Dermis microvascular lymphatic vessel endothelial cell (primary cell): ENCODE measurements around the gene LIN52. TPM values are rescaled to one million over a fixed set of nuclear protein-coding genes. Genes with fewer than 3 reads are reported as not detected.
A peak's percentile ranks its signal among the peaks of the same experiment; 100 is the strongest.

Source experiments
- DNase-seq, 2 donors: peaks; one replicate each; pipeline versions ENCODE4 v3.0.0 to v3.0.0-alpha.2; 2010; ENCODE audit warnings: low read depth in 2 of 2
- total RNA-seq: library from RNA; depleted of rRNA; stranded (reverse); fragments of >200 nt; gene quantifications from 2 replicates; pipeline ENCODE4 v1.2.1, GENCODE V29; 2014

Gene LIN52, protein sequence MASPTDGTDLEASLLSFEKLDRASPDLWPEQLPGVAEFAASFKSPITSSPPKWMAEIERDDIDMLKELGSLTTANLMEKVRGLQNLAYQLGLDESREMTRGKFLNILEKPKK
- total RNA-seq = 7.7 and 10.6 TPM in 2 replicates

DNA sequence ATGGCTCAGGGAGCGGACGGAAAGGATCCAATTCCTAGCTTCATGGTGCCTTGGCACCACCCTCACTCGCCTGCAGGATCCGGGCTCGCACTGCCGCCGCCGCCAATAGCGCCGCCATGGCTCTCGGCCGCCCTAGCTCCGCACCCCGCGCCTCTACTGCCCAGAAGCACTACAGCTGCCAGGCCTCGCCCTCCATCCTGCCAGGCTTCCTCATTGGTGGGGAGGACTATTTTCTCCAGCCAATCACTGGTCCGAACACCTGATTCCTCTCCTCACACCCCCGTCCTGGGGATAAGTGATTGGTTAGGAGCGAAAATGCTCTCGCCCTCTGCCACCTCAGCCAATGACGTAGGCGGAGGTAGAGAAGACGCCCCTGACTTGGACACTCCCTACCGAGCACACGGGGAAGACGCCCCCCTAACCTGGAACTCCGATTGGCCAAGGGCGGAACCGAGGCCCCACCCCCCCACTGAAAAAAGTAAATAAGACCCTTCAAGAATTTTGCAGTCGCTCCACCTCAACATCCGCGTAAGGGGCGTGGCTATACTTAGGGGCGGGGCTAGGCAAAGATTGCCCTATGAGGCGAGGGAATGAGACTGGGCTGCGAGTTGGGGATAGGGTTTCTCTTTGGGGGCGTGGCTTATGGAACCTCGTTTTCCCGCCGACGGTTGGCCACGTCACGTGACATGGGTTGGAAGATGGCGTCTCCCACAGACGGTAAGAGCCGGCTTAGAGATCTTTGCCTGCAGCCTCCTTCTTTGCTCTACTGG is at the start of gene LIN52, which contains the start of gene ALDH6A1:
TSS of gene LIN52 (plus strand) at position 680 of the 770 bp plus-strand sequence. CDS start at position 699, 19 bp downstream.
TSS of gene ALDH6A1 (minus strand) at position 177 of the 770 bp plus-strand sequence. CDS start at position 118, 59 bp downstream.
- DNase-seq = peak; percentile 100

DNA sequence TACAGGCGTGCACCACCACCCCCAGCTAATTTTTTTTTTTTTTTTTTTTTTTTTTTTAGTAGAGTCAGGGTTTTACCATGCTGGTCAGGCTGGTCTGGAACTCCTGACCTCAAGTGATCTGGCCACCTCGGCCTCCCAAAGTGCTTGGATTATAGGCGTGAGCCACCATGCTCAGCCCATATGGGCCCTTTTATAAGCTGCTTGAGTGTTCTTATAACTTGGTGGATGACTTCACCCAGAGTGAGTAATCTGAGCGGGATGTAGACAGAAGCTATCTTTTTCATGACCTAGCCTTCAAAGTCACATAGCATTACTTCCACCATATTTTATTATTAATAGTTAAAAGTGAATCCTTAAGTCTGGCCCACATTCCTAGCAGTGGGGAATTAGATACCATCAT is 49.2 kb upstream of the LIN52 start:
- DNase-seq = no peak

DNA sequence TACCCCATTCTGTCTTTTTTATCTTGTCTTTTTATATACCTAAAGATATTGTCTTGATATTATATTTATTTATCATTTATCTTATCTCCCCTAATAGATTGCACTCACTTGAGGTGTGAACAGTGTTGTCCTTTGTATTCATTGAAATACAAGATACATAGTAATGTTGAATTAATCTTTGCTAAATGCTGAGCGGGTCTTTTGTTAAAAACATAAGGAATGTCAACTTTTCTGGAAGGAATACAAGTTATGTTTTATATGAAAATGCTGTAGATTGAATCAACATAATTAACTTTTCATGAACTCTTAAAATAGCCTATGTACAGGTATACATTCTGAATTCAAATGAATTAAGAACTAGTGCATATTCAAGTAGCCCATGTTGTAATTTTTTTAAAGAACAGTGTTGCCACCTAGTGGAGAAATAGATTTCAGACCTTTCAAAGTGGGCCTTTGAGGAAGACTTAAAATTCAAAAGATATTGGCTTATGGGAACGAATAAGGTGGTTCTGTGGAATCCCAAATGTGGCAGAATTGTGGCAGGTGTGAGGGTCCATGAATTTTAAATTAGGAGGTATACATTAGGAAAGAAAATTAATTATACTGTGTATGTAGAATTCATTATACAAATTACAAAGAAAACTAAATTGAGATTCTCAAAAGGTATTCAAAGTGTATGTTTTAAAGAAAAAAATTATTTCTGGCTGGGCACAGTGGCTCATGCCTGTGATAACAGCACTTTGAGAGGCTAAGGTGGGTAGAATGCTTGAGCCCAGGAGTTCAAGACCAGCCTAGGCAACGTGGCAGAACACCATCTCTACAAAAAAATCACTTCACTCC is 46.5 kb upstream of the LIN52 start:
- DNase-seq = peak; percentile 44 to 59

DNA sequence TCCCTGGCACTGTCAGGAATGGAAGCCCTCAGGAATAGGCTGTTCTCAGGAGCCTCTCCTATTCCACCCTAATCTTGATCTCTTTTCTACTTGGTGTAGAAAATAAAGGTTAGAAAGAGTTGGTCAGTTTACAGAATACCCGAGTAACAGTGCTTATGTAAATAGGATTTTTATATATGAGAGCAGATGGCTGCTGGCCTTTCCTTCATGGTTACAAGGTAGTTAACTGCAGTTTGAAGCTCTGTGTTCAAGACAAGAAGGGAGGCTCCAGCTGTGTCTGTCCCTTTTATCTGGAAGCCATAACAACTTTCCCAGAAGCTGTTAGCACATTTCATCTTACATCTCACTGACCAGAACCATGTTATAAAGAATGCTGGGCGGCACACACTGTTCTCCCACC is 42.5 kb upstream of the LIN52 start:
- no peak for DNase-seq

DNA sequence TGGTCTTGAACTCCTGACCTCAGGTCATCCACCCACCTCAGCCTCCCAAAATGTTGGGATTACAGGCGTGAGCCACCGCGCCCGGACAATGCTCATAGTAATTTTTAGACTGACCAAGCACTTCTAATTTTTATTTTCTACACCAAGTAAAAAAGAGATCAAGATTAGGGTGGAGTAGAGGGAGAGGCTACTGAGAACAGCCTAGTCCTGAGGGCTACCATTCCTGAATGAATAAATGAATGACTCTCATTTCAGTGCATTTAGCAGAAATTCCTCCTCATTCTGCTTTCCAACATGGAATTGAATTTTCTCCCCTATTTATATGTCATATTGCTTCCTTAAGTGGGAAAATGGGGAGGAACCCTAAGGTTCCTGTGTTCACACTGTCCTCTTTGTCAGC is 39.2 kb upstream of the LIN52 start:
- no peak for DNase-seq

DNA sequence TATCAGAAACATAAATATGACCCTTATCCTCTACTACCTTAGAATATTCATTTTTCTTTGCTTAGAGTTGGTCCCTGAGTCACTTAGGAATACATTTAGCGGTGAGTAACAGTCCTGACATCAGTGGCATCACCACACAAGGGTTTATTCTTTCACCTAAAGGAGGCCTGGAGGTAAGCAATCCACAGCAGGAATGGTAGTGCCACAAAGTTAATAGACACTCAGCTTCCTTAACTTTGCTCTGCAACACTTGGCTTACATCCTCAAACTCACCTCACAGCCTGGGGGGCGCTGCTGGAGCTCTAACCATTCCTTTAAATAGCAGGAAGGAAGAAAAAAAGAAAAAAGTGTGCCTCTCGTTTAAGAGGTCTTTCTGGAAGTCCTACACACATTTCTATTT is 36.5 kb upstream of the LIN52 start:
- DNase-seq = no peak

DNA sequence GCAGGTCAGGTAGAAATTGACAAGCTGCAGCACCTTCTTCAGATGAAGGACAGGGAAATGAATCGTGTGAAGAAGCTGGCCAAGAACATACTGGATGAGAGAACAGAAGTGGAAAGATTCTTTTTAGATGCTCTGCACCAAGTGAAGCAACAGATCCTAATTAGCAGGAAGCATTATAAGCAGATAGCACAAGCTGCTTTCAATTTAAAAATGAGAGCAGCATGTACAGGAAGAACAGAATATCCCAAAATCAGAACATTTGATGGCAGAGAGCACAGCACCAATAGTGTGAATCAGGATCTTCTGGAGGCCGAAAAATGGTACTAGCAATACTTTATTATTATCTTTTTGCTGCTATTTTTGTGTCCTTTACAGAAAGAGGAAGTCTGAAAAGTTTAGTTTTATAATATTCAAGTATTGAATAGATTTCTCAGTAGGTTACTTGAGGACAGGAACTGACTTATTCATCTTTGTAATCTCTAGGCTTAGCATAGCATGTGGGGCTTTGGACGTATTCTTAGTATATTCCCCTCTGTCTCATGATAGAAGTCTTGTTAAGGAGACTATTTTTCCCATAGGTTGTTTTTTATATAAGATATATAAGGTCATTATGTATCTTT is 34.8 kb upstream of the LIN52 start:
- no peak for DNase-seq

DNA sequence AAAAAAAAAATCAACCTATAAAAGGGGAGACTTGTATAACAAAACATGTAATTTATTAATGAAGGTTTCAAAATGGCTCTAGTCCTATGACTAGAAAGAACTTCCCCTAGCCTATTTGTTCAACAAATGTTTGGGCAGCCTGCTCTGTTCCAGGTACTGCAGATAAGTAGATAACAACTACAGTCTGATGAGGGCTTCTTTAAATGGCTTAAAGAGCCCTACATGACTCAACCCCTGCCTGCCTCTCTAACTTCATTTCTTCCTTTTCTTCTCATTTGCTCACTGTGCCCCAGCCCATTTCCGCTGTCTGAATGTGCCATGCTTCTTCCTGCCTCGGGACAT is 22.0 kb upstream of the LIN52 start:
- no peak for DNase-seq

DNA sequence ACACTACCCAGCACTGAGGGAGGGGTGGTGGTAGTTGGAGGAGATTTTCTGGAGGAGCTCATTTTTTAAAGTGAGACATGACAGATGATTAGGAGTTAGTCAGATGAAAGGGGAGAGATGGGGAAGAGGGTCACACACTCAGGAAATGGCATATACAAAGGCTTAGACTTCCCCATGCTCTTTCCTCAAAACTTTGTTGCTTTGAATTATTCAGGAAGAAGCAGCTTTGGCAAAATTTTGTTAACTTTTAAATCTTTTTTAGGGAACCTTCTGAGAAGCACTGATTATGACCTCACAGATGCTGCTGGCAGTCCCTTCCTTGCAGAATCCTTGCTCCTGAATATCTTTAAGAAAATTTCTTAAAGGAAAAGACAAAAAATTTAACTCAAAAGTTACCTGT is 20.3 kb upstream of the LIN52 start:
- no peak for DNase-seq

DNA sequence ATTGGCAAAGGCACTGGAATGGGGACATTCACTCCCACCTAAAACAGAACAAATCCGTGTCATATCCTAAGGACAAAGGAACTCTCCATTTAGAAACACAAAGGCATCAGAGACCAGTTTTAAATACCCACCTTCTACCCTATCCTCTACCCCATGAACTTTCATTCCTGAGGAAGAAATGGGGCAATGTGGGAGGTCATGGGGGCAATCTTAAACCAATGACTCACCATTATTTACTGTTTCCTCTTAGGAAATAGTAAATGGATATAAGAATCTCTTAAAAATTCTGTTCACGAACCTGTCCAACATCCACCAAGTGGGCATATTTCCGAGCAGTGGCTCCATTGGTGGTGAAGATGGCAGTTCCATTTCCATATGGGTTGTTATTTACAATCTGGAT is 19.9 kb upstream of the LIN52 start:
- no peak for DNase-seq

DNA sequence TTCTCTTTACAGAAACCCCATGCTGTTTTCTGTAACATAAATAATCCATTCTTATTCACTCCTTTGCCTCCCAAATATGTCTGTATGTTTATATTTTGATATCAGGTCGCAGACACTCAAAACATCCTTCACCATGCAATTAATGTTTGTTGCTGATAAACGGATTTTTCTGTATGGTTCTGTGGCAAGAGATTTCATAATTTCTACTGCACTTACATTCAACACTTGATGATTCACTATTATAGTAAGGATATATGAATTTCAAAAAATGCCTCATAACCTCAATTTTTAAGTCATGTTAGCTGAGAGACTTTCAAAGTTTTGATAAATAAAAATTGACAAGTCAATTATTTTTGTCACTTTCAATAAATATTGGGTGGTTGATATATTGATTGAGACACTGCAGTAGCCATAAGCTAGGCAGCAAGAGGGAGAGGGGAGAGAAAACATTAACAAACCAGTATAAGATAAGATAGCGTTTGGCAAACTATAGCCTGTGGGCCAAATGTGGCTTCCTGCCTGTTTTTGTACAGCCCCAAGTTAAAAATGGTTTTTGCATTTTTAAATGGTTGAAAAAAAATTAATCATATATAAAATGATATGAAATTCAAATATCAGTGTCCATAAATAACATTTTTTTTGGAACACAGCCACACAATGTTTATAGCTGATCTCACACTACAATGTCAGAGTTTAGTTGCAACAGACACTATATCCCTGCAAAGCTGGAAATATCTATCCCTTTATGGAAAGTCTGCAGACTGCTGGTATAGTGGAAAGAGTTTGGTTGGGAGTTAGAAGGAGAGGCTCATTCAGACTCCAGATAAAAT is 18.8 kb upstream of the LIN52 start:
- peak in 1 of 2 donors; percentile 18 for DNase-seq

DNA sequence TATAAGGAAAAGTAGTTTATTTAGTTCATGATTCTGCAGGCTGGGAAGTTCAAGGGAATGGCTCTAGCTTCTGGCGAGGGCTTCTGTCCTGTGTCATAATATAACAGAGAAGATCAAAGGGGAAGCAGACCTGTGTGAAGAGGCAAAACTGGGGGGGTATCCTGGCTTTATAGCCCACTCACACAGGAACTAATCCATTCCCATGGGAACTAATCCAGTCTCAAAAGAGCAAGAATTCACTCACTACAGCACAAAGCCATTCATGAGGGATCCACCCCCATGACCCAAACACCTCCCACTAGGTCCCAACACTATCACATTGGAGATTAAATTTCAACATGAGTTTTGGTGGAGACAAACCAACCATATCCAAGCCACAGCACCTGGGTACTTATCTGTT is 7.4 kb upstream of the LIN52 start:
- DNase-seq = no peak

DNA sequence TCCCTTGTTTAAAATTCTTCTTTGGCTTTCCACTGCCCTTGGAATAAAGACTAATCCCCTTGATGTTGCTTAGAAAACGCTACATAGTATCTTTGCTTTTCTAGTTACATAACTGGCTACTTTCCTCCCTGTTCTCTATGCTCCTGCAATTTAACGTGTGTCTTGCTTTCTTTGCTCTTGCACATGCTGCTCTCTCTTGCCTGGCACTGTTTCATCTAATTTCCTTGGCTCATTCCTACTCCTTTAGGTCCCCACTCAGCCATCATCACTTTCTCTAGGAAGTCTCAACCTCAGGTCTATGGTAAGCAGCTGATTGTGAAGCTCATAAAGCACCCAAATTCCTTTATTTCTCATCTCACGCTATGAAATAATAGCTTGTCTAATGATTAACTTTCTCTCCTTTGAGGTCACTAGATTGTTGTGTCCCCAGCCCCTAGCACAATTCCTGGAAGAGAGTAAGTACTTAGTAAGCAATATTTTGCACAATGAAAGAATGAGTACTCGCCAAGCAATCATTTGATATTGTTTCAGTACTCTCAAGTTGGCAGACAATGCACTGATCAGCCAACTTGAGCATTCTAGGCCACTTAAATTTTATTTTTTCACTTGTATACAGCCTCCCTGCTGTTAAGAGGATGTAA is 3.8 kb upstream of the LIN52 start:
- peak in 1 of 2 donors; percentile 82 for DNase-seq

DNA sequence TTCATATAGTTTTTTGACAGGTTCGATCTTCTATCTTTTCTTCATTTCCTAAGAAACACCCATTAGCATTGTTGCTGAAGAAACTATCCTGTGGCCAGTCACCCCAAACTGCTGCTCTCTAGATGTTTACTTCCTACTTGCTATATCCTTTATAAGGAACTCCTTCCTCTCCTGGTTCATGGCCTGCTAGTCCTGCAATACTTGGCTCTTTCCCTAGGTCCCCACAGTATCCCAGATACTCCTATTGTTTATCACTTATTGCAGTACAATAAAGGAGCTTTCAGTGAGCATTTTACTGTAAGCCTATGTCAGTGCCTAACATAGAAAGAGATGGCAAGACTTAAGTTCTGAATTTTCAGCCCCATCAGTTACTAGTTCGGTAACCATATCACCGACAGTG is 3.3 kb upstream of the LIN52 start:
- DNase-seq = peak in 1 of 2 donors; percentile 51

DNA sequence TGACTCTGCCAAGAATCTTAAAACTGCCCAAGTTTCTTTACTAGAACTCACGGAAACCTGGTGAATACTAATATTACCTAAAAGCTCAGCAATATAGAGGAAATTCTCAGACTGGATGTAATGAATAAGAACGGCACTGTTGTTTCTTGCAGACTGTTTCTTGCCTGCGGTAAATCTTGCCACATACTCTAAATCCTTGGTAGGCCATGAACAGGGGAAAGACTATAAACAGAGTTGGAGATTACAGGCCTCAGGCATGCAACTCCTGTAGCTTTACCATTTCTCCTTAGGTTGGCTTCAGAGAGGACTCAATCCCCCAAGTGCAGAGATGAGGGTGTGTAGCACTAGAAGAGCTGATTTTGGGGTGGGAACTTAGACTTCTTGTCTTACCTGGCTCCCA is 1.6 kb upstream of the LIN52 start:
- DNase-seq = no peak

DNA sequence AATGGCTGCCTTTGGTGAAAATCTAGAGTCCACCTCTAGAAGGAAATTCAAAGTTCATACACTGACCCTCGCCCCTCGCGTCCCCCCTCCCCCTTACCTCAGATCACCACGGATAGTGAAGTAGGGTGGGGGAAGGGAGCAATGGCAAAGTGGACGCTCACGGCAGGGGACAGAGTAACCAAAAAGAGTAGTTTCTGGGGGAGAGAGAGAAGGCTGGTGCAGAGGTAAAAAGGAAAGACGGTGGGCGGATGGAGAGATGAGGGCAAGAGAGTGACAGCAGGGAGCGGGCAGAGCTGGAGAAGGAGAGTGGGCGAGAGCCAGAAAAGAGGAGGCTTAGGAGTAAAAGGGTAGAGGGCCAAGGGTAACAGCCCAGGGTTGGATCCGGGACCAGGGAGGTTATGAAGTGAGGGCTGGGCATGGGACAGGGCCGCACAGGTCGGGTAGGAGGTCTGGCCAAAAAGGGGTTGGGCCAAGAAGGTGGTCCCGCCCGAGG is 926 bp upstream of the LIN52 start:
- no peak for DNase-seq

DNA sequence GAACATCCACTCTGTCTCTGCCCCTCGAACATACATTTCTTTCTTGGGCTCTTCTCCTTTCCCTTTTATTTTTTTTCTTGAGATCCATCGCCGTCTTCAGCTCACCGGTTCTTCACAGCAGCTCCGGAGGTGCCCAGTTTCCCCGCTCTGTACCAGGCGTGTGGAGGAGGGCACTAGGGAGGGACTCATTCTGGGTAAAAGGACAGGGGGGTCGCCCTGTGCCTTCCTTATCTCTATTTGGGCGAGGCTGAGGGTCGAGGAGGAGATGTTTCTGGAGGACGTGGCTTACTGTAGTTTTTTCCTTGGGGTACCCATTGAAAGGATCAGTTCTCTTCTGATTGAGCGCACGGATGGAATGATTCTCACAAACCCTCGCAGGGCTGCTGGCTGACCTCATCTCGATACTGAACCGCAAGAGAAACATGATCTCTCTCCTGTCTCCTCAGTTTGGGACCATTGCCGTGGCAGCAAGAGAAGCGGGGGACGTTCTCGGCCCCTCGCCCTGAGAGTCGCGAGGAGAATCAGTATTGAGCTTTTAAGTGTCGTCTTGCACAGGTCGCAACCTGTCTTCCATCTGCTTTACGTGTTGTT is 386 bp downstream of the LIN52 start:
- peak in 1 of 2 donors; percentile 34 for DNase-seq

DNA sequence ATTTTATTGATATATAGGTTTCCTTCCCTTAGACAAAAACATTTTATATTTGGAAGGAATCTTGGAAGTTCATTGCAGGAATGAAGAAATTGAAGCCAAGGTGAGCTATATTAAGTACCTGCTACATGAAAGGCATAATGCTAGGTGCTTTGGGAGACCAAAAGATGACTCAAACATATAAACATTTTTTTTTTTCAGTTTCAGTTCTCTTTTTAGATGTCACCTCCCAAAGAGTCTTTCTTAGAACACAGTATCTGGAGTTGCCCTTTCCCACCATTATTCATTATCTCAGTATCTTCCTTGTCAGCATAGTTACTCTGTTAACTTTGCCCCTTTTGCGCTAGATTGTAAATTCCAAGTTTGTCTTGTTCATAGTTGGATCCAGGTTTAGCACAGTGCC is 1.1 kb downstream of the LIN52 start:
- DNase-seq = no peak

DNA sequence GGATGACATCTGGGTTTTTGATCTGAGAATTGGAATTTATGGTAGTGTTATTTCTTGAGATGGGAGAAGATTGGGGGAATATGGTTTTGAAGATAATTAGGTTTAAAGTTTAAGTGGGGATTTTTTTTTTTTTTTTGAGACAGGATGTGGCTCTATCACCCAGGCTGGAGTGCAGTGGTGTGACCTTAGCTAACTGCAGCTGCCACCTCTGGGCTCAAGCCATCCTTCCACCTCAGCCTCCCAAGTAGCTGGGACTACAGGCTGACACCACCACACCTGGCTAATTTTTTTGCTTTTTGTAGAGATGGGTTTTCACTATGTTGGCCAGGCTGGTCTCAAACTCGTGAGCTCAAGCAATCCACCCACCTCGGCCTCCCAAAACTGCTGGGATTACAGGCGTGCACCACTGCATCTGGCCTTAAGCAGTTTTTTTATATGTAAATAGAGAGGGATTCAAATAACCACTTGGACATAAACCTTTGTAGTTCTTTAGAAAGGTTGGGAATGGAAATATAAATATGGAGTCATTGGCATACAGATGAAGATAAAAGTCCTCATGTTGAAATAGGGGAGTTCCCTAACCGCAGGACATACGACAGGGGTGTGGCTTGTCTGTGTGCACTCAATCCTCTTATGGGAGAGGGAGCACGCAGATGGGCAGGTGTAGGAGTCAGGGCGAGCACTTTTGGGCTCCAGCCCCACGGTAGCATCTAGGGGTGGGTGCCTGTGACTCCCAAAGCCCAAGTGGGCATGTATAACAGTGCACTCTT is 4.7 kb downstream of the LIN52 start:
- DNase-seq = no peak
